GM19099 (cell line): ENCODE results near the gene TAF6.

Source experiments
- POLR2A ChIP-seq: IDR thresholded peaks from 3 replicates; pipeline ENCODE4 v1.6.1; 2011; ENCODE audit warnings: low read depth; ENCODE audit not compliant: insufficient read length; ENCODE audit errors: extremely low read depth

Gene TAF6

GRCh38 chr7:100130608-100131453 is 11.7 kb upstream of the TAF6 start:
- TF ChIP-seq POLR2A, result no peak

GRCh38 chr7:100128637-100128963 is 9.4 kb upstream of the TAF6 start:
- TF ChIP-seq POLR2A, result no peak

- no peak for TF ChIP-seq POLR2A
Observed at GRCh38 chr7:100127866-100128636, 8.9 kb upstream of the TAF6 start.

- TF ChIP-seq POLR2A, result peak; percentile 81
Observed at GRCh38 chr7:100126931-100127865, 8.0 kb upstream of the TAF6 start, which contains the start of gene MBLAC1. TSS of gene MBLAC1 (plus strand) at chr7:100126967. CDS start at chr7:100127396, 429 bp downstream.

- TF ChIP-seq POLR2A, result no peak
Observed at GRCh38 chr7:100126239-100126930, 7.2 kb upstream of the TAF6 start.

GRCh38 chr7:100124301-100125230 is 5.4 kb upstream of the TAF6 start:
- no peak for TF ChIP-seq POLR2A

GRCh38 chr7:100122568-100122967 is 3.4 kb upstream of the TAF6 start:
- no peak for TF ChIP-seq POLR2A

GRCh38 chr7:100122067-100122466 is 2.9 kb upstream of the TAF6 start:
- no peak for TF ChIP-seq POLR2A

- TF ChIP-seq POLR2A, result no peak
Observed at GRCh38 chr7:100120733-100121036, 1.5 kb upstream of the TAF6 start.

- no peak for TF ChIP-seq POLR2A
Observed at GRCh38 chr7:100119970-100120732, 993 bp upstream of the TAF6 start.

- TF ChIP-seq POLR2A, result no peak
Observed at GRCh38 chr7:100118388-100119071, 628 bp downstream of the TAF6 start.

- TF ChIP-seq POLR2A, result no peak
Observed at GRCh38 chr7:100115026-100115425, 4.1 kb downstream of the TAF6 start.
